A549 treated with DMSO at 1 μM for 4 hours (cell line): ENCODE results near the gene SMIM24. TPM values are rescaled to one million over a fixed set of nuclear protein-coding genes. Genes with fewer than 3 reads are reported as not detected.

Experiments
- total RNA-seq: library from RNA; stranded (reverse); fragments of 200-300 nt; extraction: Qiagen RNA extraction; gene quantifications from 5 replicates; pipeline ENCODE4 v1.2.3, GENCODE V29; 2022; ENCODE audit warnings: low read depth

The SMIM24 gene
- 0.45 to 0.97 TPM (median 0.62 TPM) in 5 replicates for total RNA-seq

GRCh38 chr19:3480383-3481091 lies at the start of gene SMIM24:
SMIM24 (minus strand) TSS chr19:3480525; CDS start chr19:3480463, 62 bp downstream.

GRCh38 chr19:3505598-3506383 lies 25.5 kb upstream of the SMIM24 start, which contains the start of gene FZR1:
FZR1 (plus strand) TSS chr19:3506311; CDS start chr19:3522990, 16,679 bp downstream.

GRCh38 chr19:3500429-3501101 lies 20.2 kb upstream of the SMIM24 start, which contains the start of gene DOHH:
DOHH (minus strand) TSS chr19:3500674; CDS start chr19:3496814, 3,860 bp downstream.

GRCh38 chr19:3483226-3483628 lies 2.9 kb upstream of the SMIM24 start, which contains the start of gene SMIM44:
SMIM44 (minus strand) TSS chr19:3483441; CDS start chr19:3483403, 38 bp downstream.

Other genes with a start within 250 kb of the SMIM24 start
- 33.9 to 51.5 TPM (median 40.4 TPM) in 5 replicates for gene NFIC, start 113.9 kb downstream of the SMIM24 start, total RNA-seq
- gene SMIM44, start 2.9 kb upstream of the SMIM24 start, total RNA-seq: not detected in 5 replicates
- 11.3 to 21.5 TPM (median 16.8 TPM) in 5 replicates for gene DOHH, start 20.1 kb upstream of the SMIM24 start, total RNA-seq
- gene FZR1, start 25.8 kb upstream of the SMIM24 start, total RNA-seq: 21.8 to 35.0 TPM (median 29.2 TPM) in 5 replicates
- 0.16 TPM in 1 of 5 replicates, not detected in the others for gene TEKTIP1, start 58.6 kb upstream of the SMIM24 start, total RNA-seq
- 137 to 186 TPM (median 169 TPM) in 5 replicates for gene MFSD12, start 77.1 kb upstream of the SMIM24 start, total RNA-seq
- 42.1 to 71.9 TPM (median 58.4 TPM) in 5 replicates for gene HMG20B, start 92.4 kb upstream of the SMIM24 start, total RNA-seq
- 0.19 to 0.33 TPM (median 0.25 TPM) in 5 replicates for gene GIPC3, start 105.0 kb upstream of the SMIM24 start, total RNA-seq
- gene TBXA2R, start 126.3 kb upstream of the SMIM24 start, total RNA-seq: 0.59 to 1.1 TPM (median 0.65 TPM) in 5 replicates
- gene CACTIN, start 146.3 kb upstream of the SMIM24 start, total RNA-seq: 12.2 to 20.1 TPM (median 18.8 TPM) in 5 replicates
- gene PIP5K1C, start 219.9 kb upstream of the SMIM24 start, total RNA-seq: 7.4 to 14.1 TPM (median 11.5 TPM) in 5 replicates
- gene TJP3, start 227.9 kb upstream of the SMIM24 start, total RNA-seq: 0.38 to 0.73 TPM (median 0.53 TPM) in 5 replicates